ENCODE data around the gene RPRD2. TPM values are rescaled to one million over a fixed set of nuclear protein-coding genes. Genes with fewer than 3 reads are reported as not detected.

RPRD2 gene
- total RNA-seq, 2 experiments from 2014 or later = 27.1 to 27.9 TPM

DNA sequence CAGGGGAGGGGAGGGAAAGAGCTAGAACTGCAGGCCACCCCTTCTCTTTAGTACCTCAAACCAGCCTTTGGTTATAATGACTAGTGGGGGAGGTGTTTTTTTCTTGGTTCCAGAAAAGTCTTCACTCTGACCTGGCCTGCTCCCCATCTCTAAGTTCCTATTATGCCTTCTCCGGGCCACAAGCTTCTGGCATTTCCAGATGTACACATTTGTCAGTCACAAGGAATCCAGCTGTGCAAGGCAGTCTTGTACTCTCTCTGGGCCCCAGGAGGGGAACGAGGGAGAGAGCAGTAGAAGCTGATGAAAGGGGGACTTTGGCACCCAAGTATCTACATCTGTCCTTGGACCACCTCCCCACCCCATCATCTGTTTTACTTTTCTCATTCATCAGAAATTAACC lies 148.9 kb downstream of the RPRD2 start:
- no peak for ATAC-seq (ENCODE audit: poor library complexity)
- TF ChIP-seq, protein P1, sequence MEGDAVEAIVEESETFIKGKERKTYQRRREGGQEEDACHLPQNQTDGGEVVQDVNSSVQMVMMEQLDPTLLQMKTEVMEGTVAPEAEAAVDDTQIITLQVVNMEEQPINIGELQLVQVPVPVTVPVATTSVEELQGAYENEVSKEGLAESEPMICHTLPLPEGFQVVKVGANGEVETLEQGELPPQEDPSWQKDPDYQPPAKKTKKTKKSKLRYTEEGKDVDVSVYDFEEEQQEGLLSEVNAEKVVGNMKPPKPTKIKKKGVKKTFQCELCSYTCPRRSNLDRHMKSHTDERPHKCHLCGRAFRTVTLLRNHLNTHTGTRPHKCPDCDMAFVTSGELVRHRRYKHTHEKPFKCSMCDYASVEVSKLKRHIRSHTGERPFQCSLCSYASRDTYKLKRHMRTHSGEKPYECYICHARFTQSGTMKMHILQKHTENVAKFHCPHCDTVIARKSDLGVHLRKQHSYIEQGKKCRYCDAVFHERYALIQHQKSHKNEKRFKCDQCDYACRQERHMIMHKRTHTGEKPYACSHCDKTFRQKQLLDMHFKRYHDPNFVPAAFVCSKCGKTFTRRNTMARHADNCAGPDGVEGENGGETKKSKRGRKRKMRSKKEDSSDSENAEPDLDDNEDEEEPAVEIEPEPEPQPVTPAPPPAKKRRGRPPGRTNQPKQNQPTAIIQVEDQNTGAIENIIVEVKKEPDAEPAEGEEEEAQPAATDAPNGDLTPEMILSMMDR (IDR thresholded peaks at IDR 0.05) = no peak
- Mint-ChIP-seq H3K27me3 (no peaks in the 10 kb centered on the region), H3K9me3 (no peaks in the 10 kb centered on the region), H3K36me3 (ENCODE audit: low read depth) (no peaks in the 10 kb centered on the region), H3K4me1 (ENCODE audit: low read depth) (peaks cover 20% of the 10 kb centered on the region), H3K4me3 (no peak overlapping the region), H3K27ac (no peak overlapping the region)
- Histone ChIP-seq H3K4me1 (ENCODE audit: insufficient read depth, low read length) (peaks cover 17% of the 10 kb centered on the region), H3K27me3 (ENCODE audit: control insufficient read depth in 1 of 2, insufficient read depth in 2 of 2, low read length in 2 of 2) (no peaks in the 10 kb centered on the region), H3K4me3 (ENCODE audit: low read length) (no peak overlapping the region), H3K36me3 (ENCODE audit: insufficient read depth, low read length) (no peaks in the 10 kb centered on the region), H3K27ac (ENCODE audit: low read depth in 1 of 2, low read length in 2 of 2) (no peak overlapping the region), H3K9me3 (ENCODE audit: control insufficient read depth in 1 of 2, insufficient read depth in 1 of 2, low read length in 2 of 2) (no peaks in the 10 kb centered on the region)
- intact Hi-C loops (cut with DNase I, micrococcal nuclease) = no loop called here
- DNase-seq = no peak
- ChIA-PET CTCF (interaction anchor here (0.6 kb wide), 1 partner anchor 244 kb away, joined by 3 read pairs; no protein-coding TSS in a partner anchor), POLR2A (no interaction called here)

DNA sequence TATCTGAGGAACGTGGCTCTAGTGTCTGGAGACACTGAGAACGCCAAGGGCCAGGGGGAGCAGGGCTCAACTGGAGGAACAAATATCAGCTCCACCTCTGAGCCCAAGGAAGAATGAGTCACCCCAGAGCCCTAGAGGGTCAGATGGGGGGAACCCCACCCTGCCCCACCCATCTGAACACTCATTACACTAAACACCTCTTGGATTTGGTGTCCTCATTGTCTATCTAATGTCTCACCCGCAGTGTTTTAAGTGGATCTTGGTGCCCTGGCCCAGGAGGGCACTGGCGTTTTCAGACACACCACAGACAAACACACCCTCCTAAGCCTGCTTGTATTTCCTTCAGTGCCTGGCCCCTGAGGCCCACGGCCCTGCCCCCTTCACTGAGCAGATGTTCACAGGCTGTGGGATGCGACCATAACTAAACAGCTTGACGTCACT lies 149.4 kb downstream of the RPRD2 start:
- Mint-ChIP-seq H3K27ac (no peak overlapping the region), H3K4me1 (ENCODE audit: low read depth) (peaks cover 20% of the 10 kb centered on the region), H3K27me3 (no peaks in the 10 kb centered on the region), H3K36me3 (ENCODE audit: low read depth) (no peaks in the 10 kb centered on the region), H3K9me3 (no peaks in the 10 kb centered on the region), H3K4me3 (peak overlapping the region; percentile 34)
- Histone ChIP-seq H3K9me3 (ENCODE audit: control insufficient read depth in 1 of 2, insufficient read depth in 1 of 2, low read length in 2 of 2) (no peaks in the 10 kb centered on the region), H3K27ac (ENCODE audit: low read depth in 1 of 2, low read length in 2 of 2) (no peak overlapping the region), H3K4me1 (ENCODE audit: insufficient read depth, low read length) (peaks cover 17% of the 10 kb centered on the region), H3K4me3 (ENCODE audit: low read length) (no peak overlapping the region), H3K27me3 (ENCODE audit: control insufficient read depth in 1 of 2, insufficient read depth in 2 of 2, low read length in 2 of 2) (no peaks in the 10 kb centered on the region), H3K36me3 (ENCODE audit: insufficient read depth, low read length) (no peaks in the 10 kb centered on the region)
- CTCF ChIA-PET = no interaction called here
- intact Hi-C loops (cut with DNase I, micrococcal nuclease) = no loop called here
- DNase-seq = no peak
- TF ChIP-seq, protein P1 (IDR thresholded peaks at IDR 0.05) = no peak
- POLR2A ChIA-PET = interaction anchor here (0.6 kb wide), 1 partner anchor 234 kb away, joined by 3 read pairs; no protein-coding TSS in a partner anchor
- ATAC-seq (ENCODE audit: poor library complexity) = no peak

DNA sequence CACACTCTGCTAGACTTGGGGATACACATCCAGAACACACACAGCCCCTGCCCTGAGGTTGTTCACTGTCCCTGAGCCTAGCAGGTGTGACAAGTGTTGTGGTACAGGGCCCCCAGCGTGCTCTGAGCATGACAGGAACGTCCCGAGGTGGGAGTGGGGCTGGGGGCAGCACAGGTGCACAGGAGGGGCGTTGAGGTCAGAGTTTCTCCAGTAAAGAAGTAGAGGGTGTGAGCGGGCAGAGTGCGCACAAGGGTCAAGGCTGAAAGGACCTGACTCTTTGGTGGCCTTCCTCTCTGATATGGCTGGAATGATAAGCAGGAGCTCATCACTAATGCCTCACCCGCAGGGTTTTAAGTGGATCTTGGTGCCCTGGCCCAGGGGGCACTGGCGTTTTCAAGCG lies 150.3 kb downstream of the RPRD2 start:
- H3K4me1 Mint-ChIP-seq (ENCODE audit: low read depth) = peaks cover 20% of the 10 kb centered on the region
- POLR2A ChIA-PET = interaction anchor here (0.6 kb wide), 1 partner anchor 233 kb away, joined by 3 read pairs; no protein-coding TSS in a partner anchor
- H3K9me3 ChIP-seq (ENCODE audit: control insufficient read depth in 1 of 2, insufficient read depth in 1 of 2, low read length in 2 of 2) = no peaks in the 10 kb centered on the region
- no peaks in the 10 kb centered on the region for H3K27me3 ChIP-seq (ENCODE audit: control insufficient read depth in 1 of 2, insufficient read depth in 2 of 2, low read length in 2 of 2)
- H3K36me3 Mint-ChIP-seq (ENCODE audit: low read depth) = no peaks in the 10 kb centered on the region
- no peak overlapping the region for H3K4me3 ChIP-seq (ENCODE audit: low read length)
- H3K4me3 Mint-ChIP-seq = peak overlapping the region; percentile 87
- H3K27ac ChIP-seq (ENCODE audit: low read depth in 1 of 2, low read length in 2 of 2) = no peak overlapping the region
- CTCF ChIA-PET = no interaction called here
- H3K36me3 ChIP-seq (ENCODE audit: insufficient read depth, low read length) = no peaks in the 10 kb centered on the region
- no peaks in the 10 kb centered on the region for H3K9me3 Mint-ChIP-seq
- ATAC-seq (ENCODE audit: poor library complexity) = no peak
- H3K4me1 ChIP-seq (ENCODE audit: insufficient read depth, low read length) = peaks cover 17% of the 10 kb centered on the region
- DNase-seq = no peak
- H3K27me3 Mint-ChIP-seq = no peaks in the 10 kb centered on the region
- no peak overlapping the region for H3K27ac Mint-ChIP-seq
- intact Hi-C loops (cut with DNase I, micrococcal nuclease) = loop anchor here in 1 of 2 experiments (2.0 kb wide), 1 partner anchor 25 kb away; no protein-coding TSS in a partner anchor
- TF ChIP-seq, protein P1 (IDR thresholded peaks at IDR 0.05) = no peak
